GM11168 (cell line): Measurements from ENCODE around the gene RHBDD3.

Source experiments
- in situ Hi-C: fragments of 300-500 bp; cut with MboI; formaldehyde crosslinking; loops from one replicate; pipeline ENCODE4 v1.12.0; 2022; ENCODE audit warnings: low sequenced_read_pairs; ENCODE audit not compliant: unreplicated experiment

Gene RHBDD3

GRCh38 chr22:29270475-29271271 is 2.9 kb upstream of the RHBDD3 start:
- in situ Hi-C loops: no loop called here

GRCh38 chr22:29269731-29270474 is 2.1 kb upstream of the RHBDD3 start:
- in situ Hi-C loops: no loop called here

- in situ Hi-C loops: no loop called here
Observed at GRCh38 chr22:29269230-29269604, 1.4 kb upstream of the RHBDD3 start.

- in situ Hi-C loops: no loop called here
Observed at GRCh38 chr22:29268511-29269229, 889 bp upstream of the RHBDD3 start.

- in situ Hi-C loops: no loop called here
Observed at GRCh38 chr22:29267462-29267857, 321 bp downstream of the RHBDD3 start.

GRCh38 chr22:29266564-29267461 is 968 bp downstream of the RHBDD3 start:
- in situ Hi-C loops: no loop called here

GRCh38 chr22:29265929-29266328 is 1.9 kb downstream of the RHBDD3 start:
- in situ Hi-C loops: no loop called here

- in situ Hi-C loops: no loop called here
Observed at GRCh38 chr22:29265305-29265704, 2.5 kb downstream of the RHBDD3 start.

GRCh38 chr22:29263791-29264276 is 3.9 kb downstream of the RHBDD3 start:
- in situ Hi-C loops: no loop called here

GRCh38 chr22:29260601-29261315 is 7.0 kb downstream of the RHBDD3 start:
- in situ Hi-C loops: no loop called here

- in situ Hi-C loops: no loop called here
Observed at GRCh38 chr22:29260031-29260560, 7.7 kb downstream of the RHBDD3 start.

GRCh38 chr22:29259253-29259899 is 8.4 kb downstream of the RHBDD3 start:
- in situ Hi-C loops: no loop called here

- in situ Hi-C loops: no loop called here
Observed at GRCh38 chr22:29258407-29259252, 9.2 kb downstream of the RHBDD3 start.

GRCh38 chr22:29257751-29258181 is 10.0 kb downstream of the RHBDD3 start:
- in situ Hi-C loops: no loop called here

- in situ Hi-C loops: no loop called here
Observed at GRCh38 chr22:29256606-29257325, 11.0 kb downstream of the RHBDD3 start.

- in situ Hi-C loops: no loop called here
Observed at GRCh38 chr22:29255064-29255621, 12.6 kb downstream of the RHBDD3 start.

- in situ Hi-C loops: no loop called here
Observed at GRCh38 chr22:29254286-29254660, 13.5 kb downstream of the RHBDD3 start.
